ENCODE data around the gene ARSG. TPM values are rescaled to one million over a fixed set of nuclear protein-coding genes. Genes with fewer than 3 reads are reported as not detected.

Gene ARSG
- total RNA-seq, 1 experiment from 2014 or later, result 6.1 TPM

DNA sequence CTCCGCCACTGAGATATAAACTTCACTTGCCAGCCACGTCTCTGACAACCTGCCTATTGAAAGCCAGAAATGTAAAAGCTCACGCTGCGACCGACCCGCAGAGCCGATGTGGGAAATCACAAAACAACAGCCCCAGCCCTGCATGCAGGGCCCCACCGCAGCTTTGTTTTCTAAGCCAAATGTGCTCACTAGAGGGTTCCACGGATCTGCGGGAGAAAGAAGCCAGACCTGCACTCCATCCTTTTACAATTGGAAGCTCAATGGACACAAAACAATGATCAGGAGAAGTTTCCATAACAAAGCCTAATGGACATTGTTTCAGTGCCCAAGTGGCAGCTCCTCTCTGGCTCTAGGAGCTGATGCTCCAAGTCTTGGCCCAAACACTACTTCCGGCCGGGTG lies 132.9 kb downstream of the ARSG start:
- no peak overlapping the region for H3K4me3 ChIP-seq (ENCODE audit: low read depth, low read length)
- no peaks in the 10 kb centered on the region for H3K9me3 ChIP-seq
- H3K27me3 ChIP-seq (replicated peaks; ENCODE audit: control insufficient read depth, insufficient read depth, low read length), result no peaks in the 10 kb centered on the region
- DNase-seq, result no peak
- Mint-ChIP-seq H3K4me1 (ENCODE audit: low read depth, unreplicated experiment) (no peaks in the 10 kb centered on the region), H3K4me3 (ENCODE audit: unreplicated experiment) (no peak overlapping the region), H3K27me3 (ENCODE audit: insufficient read depth, unreplicated experiment) (no peaks in the 10 kb centered on the region), H3K27ac (ENCODE audit: unreplicated experiment) (no peak overlapping the region), H3K36me3 (ENCODE audit: insufficient read depth, unreplicated experiment) (no peaks in the 10 kb centered on the region), H3K9me3 (ENCODE audit: unreplicated experiment) (no peaks in the 10 kb centered on the region)
- no TSS peak for BruUV-seq (replicated peaks)
- intact Hi-C loops (cut with micrococcal nuclease; ENCODE audit: unreplicated experiment), result no loop called here
- CTCF ChIA-PET, result interaction anchor here (1.6 kb wide), 1 partner anchor 12 kb away, joined by 6 read pairs; no protein-coding TSS in a partner anchor
- TF ChIP-seq, protein P1, sequence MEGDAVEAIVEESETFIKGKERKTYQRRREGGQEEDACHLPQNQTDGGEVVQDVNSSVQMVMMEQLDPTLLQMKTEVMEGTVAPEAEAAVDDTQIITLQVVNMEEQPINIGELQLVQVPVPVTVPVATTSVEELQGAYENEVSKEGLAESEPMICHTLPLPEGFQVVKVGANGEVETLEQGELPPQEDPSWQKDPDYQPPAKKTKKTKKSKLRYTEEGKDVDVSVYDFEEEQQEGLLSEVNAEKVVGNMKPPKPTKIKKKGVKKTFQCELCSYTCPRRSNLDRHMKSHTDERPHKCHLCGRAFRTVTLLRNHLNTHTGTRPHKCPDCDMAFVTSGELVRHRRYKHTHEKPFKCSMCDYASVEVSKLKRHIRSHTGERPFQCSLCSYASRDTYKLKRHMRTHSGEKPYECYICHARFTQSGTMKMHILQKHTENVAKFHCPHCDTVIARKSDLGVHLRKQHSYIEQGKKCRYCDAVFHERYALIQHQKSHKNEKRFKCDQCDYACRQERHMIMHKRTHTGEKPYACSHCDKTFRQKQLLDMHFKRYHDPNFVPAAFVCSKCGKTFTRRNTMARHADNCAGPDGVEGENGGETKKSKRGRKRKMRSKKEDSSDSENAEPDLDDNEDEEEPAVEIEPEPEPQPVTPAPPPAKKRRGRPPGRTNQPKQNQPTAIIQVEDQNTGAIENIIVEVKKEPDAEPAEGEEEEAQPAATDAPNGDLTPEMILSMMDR (IDR thresholded peaks at IDR 0.05; ENCODE audit: insufficient read depth in 1 of 2, low read depth in 1 of 2, low read length in 1 of 2, severe bottlenecking in 1 of 2, unreplicated experiment in 1 of 2), result no peak
- POLR2A ChIA-PET, result no interaction called here
- no peaks in the 10 kb centered on the region for H3K36me3 ChIP-seq (ENCODE audit: control insufficient read depth, insufficient read depth, low read length)
- no peaks in the 10 kb centered on the region for H3K4me1 ChIP-seq

DNA sequence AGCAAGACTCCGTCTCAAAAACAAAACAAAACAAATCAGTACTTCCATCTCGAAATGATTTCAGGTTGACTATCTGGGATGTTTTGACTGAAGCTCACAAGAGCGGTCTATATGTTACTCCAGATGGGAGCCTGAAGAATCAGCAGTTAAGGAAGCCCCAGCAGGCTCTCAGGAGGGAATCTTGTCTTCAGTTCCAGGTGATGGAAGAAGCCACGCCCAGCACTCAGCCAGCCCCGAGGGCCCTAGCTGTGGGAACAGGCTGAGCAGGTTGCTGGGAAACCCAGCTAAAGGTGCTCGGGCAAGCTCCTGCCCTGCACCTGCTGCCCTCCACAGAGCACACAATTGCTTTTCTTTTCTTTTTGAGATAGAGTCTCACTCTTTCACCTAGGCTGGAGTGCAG lies 133.6 kb downstream of the ARSG start:
- Histone ChIP-seq H3K4me3 (ENCODE audit: low read depth, low read length) (no peak overlapping the region), H3K4me1 (no peaks in the 10 kb centered on the region), H3K9me3 (no peaks in the 10 kb centered on the region), H3K27me3 (replicated peaks; ENCODE audit: control insufficient read depth, insufficient read depth, low read length) (no peaks in the 10 kb centered on the region), H3K36me3 (ENCODE audit: control insufficient read depth, insufficient read depth, low read length) (no peaks in the 10 kb centered on the region)
- intact Hi-C loops (cut with micrococcal nuclease; ENCODE audit: unreplicated experiment), result no loop called here
- H3K27me3 Mint-ChIP-seq (ENCODE audit: insufficient read depth, unreplicated experiment), result no peaks in the 10 kb centered on the region
- no peaks in the 10 kb centered on the region for H3K9me3 Mint-ChIP-seq (ENCODE audit: unreplicated experiment)
- POLR2A ChIA-PET, result no interaction called here
- TF ChIP-seq, protein P1 (IDR thresholded peaks at IDR 0.05; ENCODE audit: insufficient read depth in 1 of 2, low read depth in 1 of 2, low read length in 1 of 2, severe bottlenecking in 1 of 2, unreplicated experiment in 1 of 2), result no peak
- H3K4me1 Mint-ChIP-seq (ENCODE audit: low read depth, unreplicated experiment), result no peaks in the 10 kb centered on the region
- H3K27ac Mint-ChIP-seq (ENCODE audit: unreplicated experiment), result no peak overlapping the region
- H3K36me3 Mint-ChIP-seq (ENCODE audit: insufficient read depth, unreplicated experiment), result no peaks in the 10 kb centered on the region
- BruUV-seq (replicated peaks), result no TSS peak
- peak; percentile 17 to 57 for DNase-seq
- no peak overlapping the region for H3K4me3 Mint-ChIP-seq (ENCODE audit: unreplicated experiment)
- CTCF ChIA-PET, result interaction anchor here (0.6 to 1.6 kb wide), 4 partner anchors 11 to 65 kb away, joined by 3 to 6 read pairs (median 4); no protein-coding TSS in a partner anchor

- Histone ChIP-seq H3K9me3 (no peaks in the 10 kb centered on the region), H3K36me3 (ENCODE audit: control insufficient read depth, insufficient read depth, low read length) (no peaks in the 10 kb centered on the region), H3K4me3 (ENCODE audit: low read depth, low read length) (no peak overlapping the region), H3K27me3 (replicated peaks; ENCODE audit: control insufficient read depth, insufficient read depth, low read length) (no peaks in the 10 kb centered on the region), H3K4me1 (no peaks in the 10 kb centered on the region)
- POLR2A ChIA-PET, result no interaction called here
- no peak for DNase-seq
- TF ChIP-seq, protein P1 (IDR thresholded peaks at IDR 0.05; ENCODE audit: insufficient read depth in 1 of 2, low read depth in 1 of 2, low read length in 1 of 2, severe bottlenecking in 1 of 2, unreplicated experiment in 1 of 2), result no peak
- CTCF ChIA-PET, result no interaction called here
- H3K4me1 Mint-ChIP-seq (ENCODE audit: low read depth, unreplicated experiment), result no peaks in the 10 kb centered on the region
- intact Hi-C loops (cut with micrococcal nuclease; ENCODE audit: unreplicated experiment), result no loop called here
- H3K9me3 Mint-ChIP-seq (ENCODE audit: unreplicated experiment), result no peaks in the 10 kb centered on the region
- no TSS peak for BruUV-seq (replicated peaks)
- H3K36me3 Mint-ChIP-seq (ENCODE audit: insufficient read depth, unreplicated experiment), result no peaks in the 10 kb centered on the region
- H3K4me3 Mint-ChIP-seq (ENCODE audit: unreplicated experiment), result no peak overlapping the region
- no peak overlapping the region for H3K27ac Mint-ChIP-seq (ENCODE audit: unreplicated experiment)
- H3K27me3 Mint-ChIP-seq (ENCODE audit: insufficient read depth, unreplicated experiment), result no peaks in the 10 kb centered on the region
Measured at GRCh38 chr17:68425979-68426378, 134.7 kb downstream of the ARSG start.

All from Caco-2 (cell line).